HEK293T (cell line): ENCODE data around the gene PRRT1B.

Experiments used
- ARNT ChIP-seq: fragments of 450-650 bp; IDR thresholded peaks from 2 replicates; pipeline ENCODE4 v1.6.1; 2017; ENCODE audit warnings: mild to moderate bottlenecking
- FOXA1 ChIP-seq: fragments of 450-650 bp; IDR thresholded peaks from 2 replicates; pipeline ENCODE4 v1.6.1; 2016; ENCODE audit warnings: mild to moderate bottlenecking
- FOXK2 ChIP-seq: fragments of 450-650 bp; IDR thresholded peaks from 2 replicates; pipeline ENCODE4 v1.6.1; 2016; ENCODE audit warnings: mild to moderate bottlenecking
- FOXM1 ChIP-seq: fragments of 450-650 bp; IDR thresholded peaks from 2 replicates; pipeline ENCODE4 v1.6.1; 2017; ENCODE audit warnings: mild to moderate bottlenecking, borderline replicate concordance
- HDGF ChIP-seq: fragments of 450-650 bp; IDR thresholded peaks from 2 replicates; pipeline ENCODE4 v1.6.1; 2017; ENCODE audit warnings: antibody characterized with exemption, borderline replicate concordance
- LEF1 ChIP-seq: fragments of 450-650 bp; IDR thresholded peaks from 2 replicates; pipeline ENCODE4 v1.6.1; 2017; ENCODE audit warnings: mild to moderate bottlenecking, borderline replicate concordance
- NFRKB ChIP-seq: fragments of 450-650 bp; IDR thresholded peaks from 2 replicates; pipeline ENCODE4 v1.6.1; 2016; ENCODE audit warnings: mild to moderate bottlenecking, moderate library complexity
- SP1 ChIP-seq: fragments of 450-650 bp; IDR thresholded peaks from 2 replicates; pipeline ENCODE4 v1.6.1; 2017
- SUZ12 ChIP-seq: fragments of 450-650 bp; IDR thresholded peaks from 2 replicates; pipeline ENCODE4 v1.6.1; 2016; ENCODE audit warnings: mild to moderate bottlenecking
- TARDBP ChIP-seq: fragments of 450-650 bp; IDR thresholded peaks from 2 replicates; pipeline ENCODE4 v1.6.1; 2016
- TF ChIP-seq, protein P1 (sequence below): fragments of 450-650 bp; IDR thresholded peaks from 2 replicates; pipeline ENCODE4 v1.6.1; 2016

DNA sequence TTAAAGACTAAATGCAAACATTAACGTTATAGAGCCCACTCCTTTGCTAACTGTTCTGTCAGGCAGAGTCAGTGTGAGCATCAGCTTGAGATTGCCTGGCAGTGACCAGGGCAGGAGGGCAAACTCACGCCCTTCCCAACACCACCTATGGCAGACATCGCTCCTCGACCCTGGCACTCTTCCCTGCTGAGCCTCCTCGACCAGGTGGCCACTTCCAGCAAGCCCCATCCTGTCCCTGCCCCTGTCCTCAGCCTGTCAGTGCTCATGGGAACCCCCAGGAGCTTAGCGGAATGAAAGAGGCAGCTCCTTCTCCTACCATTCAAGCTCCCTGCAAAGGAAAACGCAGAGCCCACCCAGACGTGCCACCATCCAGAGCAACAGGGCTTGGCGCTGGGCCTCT lies 42.0 kb downstream of the PRRT1B start:
- TF ChIP-seq FOXK2 (no peak), FOXM1 (no peak), SP1 (no peak), SUZ12 (no peak), LEF1 (no peak), NFRKB (no peak), HDGF (no peak), ARNT (no peak), TARDBP (no peak), FOXA1 (no peak)
- TF ChIP-seq, protein P1, sequence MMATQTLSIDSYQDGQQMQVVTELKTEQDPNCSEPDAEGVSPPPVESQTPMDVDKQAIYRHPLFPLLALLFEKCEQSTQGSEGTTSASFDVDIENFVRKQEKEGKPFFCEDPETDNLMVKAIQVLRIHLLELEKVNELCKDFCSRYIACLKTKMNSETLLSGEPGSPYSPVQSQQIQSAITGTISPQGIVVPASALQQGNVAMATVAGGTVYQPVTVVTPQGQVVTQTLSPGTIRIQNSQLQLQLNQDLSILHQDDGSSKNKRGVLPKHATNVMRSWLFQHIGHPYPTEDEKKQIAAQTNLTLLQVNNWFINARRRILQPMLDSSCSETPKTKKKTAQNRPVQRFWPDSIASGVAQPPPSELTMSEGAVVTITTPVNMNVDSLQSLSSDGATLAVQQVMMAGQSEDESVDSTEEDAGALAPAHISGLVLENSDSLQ: no peak
